Esophagus muscularis mucosa (tissue), 4 donors: Measurements from ENCODE around the gene TSHR. TPM values are rescaled to one million over a fixed set of nuclear protein-coding genes. Genes with fewer than 3 reads are reported as not detected.
A peak's percentile ranks its signal among the peaks of the same experiment; 100 is the strongest.
"Not testable (repeated sequence)": the region's sequence is repeated elsewhere in the genome, so short reads cannot be mapped to it uniquely, and the experiment has no call there.

Source experiments
- DNase-seq: peaks from one replicate; pipeline ENCODE4 v3.0.0-alpha.2; 2017; ENCODE audit errors: extremely low spot score
- H3K27ac ChIP-seq, 4 donors: fragments of 200-600 bp; sonication (generic); replicated peaks in 1 of 4; 1 replicate in 3 of 4; 2 replicates in 1 of 4; pipeline ENCODE4 v1.5.1; 2016 to 2019; ENCODE audit warnings: mild to moderate bottlenecking in 1 of 4
- H3K27me3 ChIP-seq, 4 donors: fragments of 200-600 bp; sonication (generic); one replicate each; pipeline versions ENCODE4 v1.5.1 to v1.6.0; 2016 to 2019
- H3K36me3 ChIP-seq, 4 donors: fragments of 200-600 bp; sonication (generic); one replicate each; pipeline ENCODE4 v1.5.1; 2016 to 2019
- H3K4me1 ChIP-seq, 4 donors: fragments of 200-600 bp; sonication (generic); one replicate each; pipeline ENCODE4 v1.5.1; 2016 to 2019
- H3K4me3 ChIP-seq, 4 donors: fragments of 200-600 bp; sonication (generic); 1 replicate in 2 of 4; 2 replicates in 2 of 4; pipeline ENCODE4 v1.5.1; 2016 to 2019; ENCODE audit warnings: mild to moderate bottlenecking in 4 of 4, moderate library complexity in 1 of 4
- H3K9me3 ChIP-seq, 4 donors: fragments of 200-600 bp; sonication (generic); 1 replicate in 3 of 4; 2 replicates in 1 of 4; pipeline ENCODE4 v1.5.1; 2016 to 2019
- EP300 ChIP-seq: sonication (generic); formaldehyde crosslinking; IDR thresholded peaks from one replicate; pipeline ENCODE4 v1.6.1; 2017; ENCODE audit warnings: antibody characterized with exemption
- POLR2A ChIP-seq: fragments of 450-650 bp; IDR thresholded peaks from one replicate; pipeline ENCODE4 v1.6.1; 2017; ENCODE audit warnings: antibody characterized with exemption, moderate library complexity, mild to moderate bottlenecking, low read depth
- POLR2AphosphoS5 ChIP-seq, 2 donors: sonication (generic); formaldehyde crosslinking; IDR thresholded peaks; one replicate each; pipeline ENCODE4 v1.6.1; 2017; ENCODE audit warnings: antibody characterized with exemption in 2 of 2
- WGBS: methylation state at CpG from one replicate; pipeline ENCODE4 v1.1.5; 2018; 5-methylcytosine and 5-hydroxymethylcytosine counted together
- intact Hi-C: fragments of 100-400 bp; cut with DNase I; formaldehyde crosslinking; loops from one replicate; pipeline ENCODE4 v1.15.1; 2023
- total RNA-seq, 4 donors: library from RNA; depleted of rRNA; stranded (reverse); fragments of >200 nt; gene quantifications; one replicate each; pipeline versions ENCODE4 v1.1.0 to v1.2.1, GENCODE V29; 2016
- TF ChIP-seq, protein P1 (sequence below), 3 experiments: fragments of 200-600 bp in 2 of 3; fragments of 450-650 bp in 1 of 3; sonication (generic) in 2 of 3; IDR thresholded peaks; one replicate each; pipeline ENCODE4 v1.5.1; 2017 to 2019; ENCODE audit warnings: antibody characterized with exemption in 3 of 3, mild to moderate bottlenecking in 2 of 3, moderate library complexity in 1 of 3

The TSHR gene
- under 1 TPM in 1 of 4 donors, not detected in 3; 0.17 TPM for total RNA-seq

GRCh38 chr14:80955416-80955941 lies at the start of gene TSHR:
Gene TSHR, plus strand, starts transcription at chr14:80955621. Its CDS starts 60 bp downstream, at chr14:80955681.
- DNase-seq: no peak
- intact Hi-C loops: loop anchor here (2.0 kb wide), 1 partner anchor 31 kb away; no protein-coding TSS in a partner anchor
- Histone ChIP-seq H3K27me3 (peaks cover 0 to 10% (median 4%) of the 10 kb centered on the region in 4 donors), H3K9me3 (no peaks in the 10 kb centered on the region), H3K4me1 (peaks cover 0 to 10% (median 9%) of the 10 kb centered on the region in 4 donors), H3K27ac (no peak within 1 kb of the TSS), H3K36me3 (no peaks in the 10 kb centered on the region), H3K4me3 (peak within 1 kb of the TSS; percentile 53 to 65 (median 58))
- 34% methylated on average over 18 of the region's 21 CpGs for WGBS
- TF ChIP-seq, protein P1, sequence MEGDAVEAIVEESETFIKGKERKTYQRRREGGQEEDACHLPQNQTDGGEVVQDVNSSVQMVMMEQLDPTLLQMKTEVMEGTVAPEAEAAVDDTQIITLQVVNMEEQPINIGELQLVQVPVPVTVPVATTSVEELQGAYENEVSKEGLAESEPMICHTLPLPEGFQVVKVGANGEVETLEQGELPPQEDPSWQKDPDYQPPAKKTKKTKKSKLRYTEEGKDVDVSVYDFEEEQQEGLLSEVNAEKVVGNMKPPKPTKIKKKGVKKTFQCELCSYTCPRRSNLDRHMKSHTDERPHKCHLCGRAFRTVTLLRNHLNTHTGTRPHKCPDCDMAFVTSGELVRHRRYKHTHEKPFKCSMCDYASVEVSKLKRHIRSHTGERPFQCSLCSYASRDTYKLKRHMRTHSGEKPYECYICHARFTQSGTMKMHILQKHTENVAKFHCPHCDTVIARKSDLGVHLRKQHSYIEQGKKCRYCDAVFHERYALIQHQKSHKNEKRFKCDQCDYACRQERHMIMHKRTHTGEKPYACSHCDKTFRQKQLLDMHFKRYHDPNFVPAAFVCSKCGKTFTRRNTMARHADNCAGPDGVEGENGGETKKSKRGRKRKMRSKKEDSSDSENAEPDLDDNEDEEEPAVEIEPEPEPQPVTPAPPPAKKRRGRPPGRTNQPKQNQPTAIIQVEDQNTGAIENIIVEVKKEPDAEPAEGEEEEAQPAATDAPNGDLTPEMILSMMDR (IDR thresholded peaks at IDR 0.05): no peak
- TF ChIP-seq EP300: no peak
- no peak for TF ChIP-seq POLR2A
- no peak for TF ChIP-seq POLR2AphosphoS5 (IDR thresholded peaks at IDR 0.05)

GRCh38 chr14:80906336-80906735 lies 49.1 kb upstream of the TSHR start:
- H3K4me1 ChIP-seq: no peaks in the 10 kb centered on the region
- H3K9me3 ChIP-seq: no peaks in the 10 kb centered on the region
- no peak overlapping the region for H3K27ac ChIP-seq
- TF ChIP-seq POLR2A (no peak), POLR2AphosphoS5 (IDR thresholded peaks at IDR 0.05) (no peak), EP300 (no peak)
- TF ChIP-seq, protein P1 (IDR thresholded peaks at IDR 0.05): no peak
- WGBS: 50% methylated on average over 1 of the region's 1 CpG
- H3K27me3 ChIP-seq: no peaks in the 10 kb centered on the region
- H3K36me3 ChIP-seq: peaks cover 0 to 3% (median 0%) of the 10 kb centered on the region in 4 donors
- H3K4me3 ChIP-seq: no peak overlapping the region
- intact Hi-C loops: no loop called here
- no peak for DNase-seq

- WGBS: 91% methylated on average over 4 of the region's 4 CpGs
- intact Hi-C loops: no loop called here
These were observed 48.5 kb upstream of the TSHR start for GRCh38 chr14:80906946-80907345.

DNA sequence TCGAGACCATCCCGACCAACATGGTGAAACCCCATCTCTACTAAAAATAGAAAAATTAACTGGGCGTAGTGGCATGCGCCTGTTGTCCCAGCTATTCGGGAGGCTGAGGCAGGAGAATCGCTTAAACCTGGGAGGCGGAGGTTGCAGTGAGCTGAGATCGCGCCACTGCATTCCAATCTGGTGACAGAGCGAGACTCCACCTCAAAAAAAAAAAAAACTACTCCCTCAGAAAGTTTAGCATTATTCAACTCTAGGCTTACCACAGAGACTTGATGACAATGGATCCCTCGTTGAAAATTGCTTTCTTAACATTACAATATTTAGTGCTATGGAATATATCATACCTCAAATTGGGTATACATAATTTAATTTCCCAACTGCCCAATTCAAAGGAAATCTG lies 43.4 kb upstream of the TSHR start:
- H3K4me3 ChIP-seq, intact Hi-C loops: not testable (repeated sequence)
- WGBS: 93% methylated on average over 11 of the region's 11 CpGs

More at GRCh38 chr14:80906946-80907345, 48.5 kb upstream of the TSHR start:
- Histone ChIP-seq H3K4me1 (no peaks in the 10 kb centered on the region), H3K9me3 (no peaks in the 10 kb centered on the region), H3K27ac (no peak overlapping the region), H3K27me3 (no peaks in the 10 kb centered on the region), H3K4me3 (no peak overlapping the region), H3K36me3 (peaks cover 0 to 3% (median 0%) of the 10 kb centered on the region in 4 donors)
- no peak for TF ChIP-seq POLR2A
- TF ChIP-seq EP300: no peak
- TF ChIP-seq, protein P1 (IDR thresholded peaks at IDR 0.05): no peak
- TF ChIP-seq POLR2AphosphoS5 (IDR thresholded peaks at IDR 0.05): no peak
- no peak for DNase-seq

DNA sequence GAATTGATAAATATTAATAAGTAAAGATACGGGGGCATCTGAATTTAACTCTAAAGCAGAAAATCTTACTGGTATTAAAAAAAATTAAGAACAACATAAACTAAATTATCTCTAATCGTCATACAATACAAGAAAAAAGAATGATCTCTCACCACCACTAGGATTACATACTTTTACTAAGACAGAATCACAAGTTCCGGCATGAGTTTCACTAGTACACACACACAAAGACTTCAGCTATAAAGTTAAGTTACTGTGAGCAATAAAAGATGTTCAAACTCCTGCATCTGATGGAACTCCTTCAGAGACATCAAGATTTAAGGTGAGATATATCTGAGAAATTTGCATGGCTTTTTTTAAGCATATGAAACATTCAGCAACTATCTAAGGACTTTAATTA lies 35.8 kb upstream of the TSHR start:
- intact Hi-C loops: no loop called here
- Histone ChIP-seq H3K27me3 (no peaks in the 10 kb centered on the region), H3K4me3 (no peak overlapping the region), H3K27ac (no peak overlapping the region), H3K36me3 (peaks cover 6 to 17% (median 12%) of the 10 kb centered on the region in 4 donors), H3K4me1 (no peaks in the 10 kb centered on the region), H3K9me3 (no peaks in the 10 kb centered on the region)
- WGBS: 95% methylated on average over 3 of the region's 3 CpGs
- TF ChIP-seq POLR2AphosphoS5 (IDR thresholded peaks at IDR 0.05) (no peak), EP300 (no peak), POLR2A (no peak)
- TF ChIP-seq, protein P1 (IDR thresholded peaks at IDR 0.05): no peak
- DNase-seq: no peak

More for the DNA sequence above, 43.4 kb upstream of the TSHR start:
- H3K27ac ChIP-seq, H3K4me1 ChIP-seq, H3K27me3 ChIP-seq, DNase-seq, H3K9me3 ChIP-seq: not testable (repeated sequence)
- peaks cover 6 to 21% (median 12%) of the 10 kb centered on the region in 4 donors for H3K36me3 ChIP-seq
